ENCODE results near the gene EXD3. TPM values are rescaled to one million over a fixed set of nuclear protein-coding genes. Genes with fewer than 3 reads are reported as not detected.
A peak's percentile ranks its signal among the peaks of the same experiment; 100 is the strongest.

Gene EXD3
- total RNA-seq, 4 donors from 2014 or later = 11.8 to 49.0 (median 31.5) TPM

DNA sequence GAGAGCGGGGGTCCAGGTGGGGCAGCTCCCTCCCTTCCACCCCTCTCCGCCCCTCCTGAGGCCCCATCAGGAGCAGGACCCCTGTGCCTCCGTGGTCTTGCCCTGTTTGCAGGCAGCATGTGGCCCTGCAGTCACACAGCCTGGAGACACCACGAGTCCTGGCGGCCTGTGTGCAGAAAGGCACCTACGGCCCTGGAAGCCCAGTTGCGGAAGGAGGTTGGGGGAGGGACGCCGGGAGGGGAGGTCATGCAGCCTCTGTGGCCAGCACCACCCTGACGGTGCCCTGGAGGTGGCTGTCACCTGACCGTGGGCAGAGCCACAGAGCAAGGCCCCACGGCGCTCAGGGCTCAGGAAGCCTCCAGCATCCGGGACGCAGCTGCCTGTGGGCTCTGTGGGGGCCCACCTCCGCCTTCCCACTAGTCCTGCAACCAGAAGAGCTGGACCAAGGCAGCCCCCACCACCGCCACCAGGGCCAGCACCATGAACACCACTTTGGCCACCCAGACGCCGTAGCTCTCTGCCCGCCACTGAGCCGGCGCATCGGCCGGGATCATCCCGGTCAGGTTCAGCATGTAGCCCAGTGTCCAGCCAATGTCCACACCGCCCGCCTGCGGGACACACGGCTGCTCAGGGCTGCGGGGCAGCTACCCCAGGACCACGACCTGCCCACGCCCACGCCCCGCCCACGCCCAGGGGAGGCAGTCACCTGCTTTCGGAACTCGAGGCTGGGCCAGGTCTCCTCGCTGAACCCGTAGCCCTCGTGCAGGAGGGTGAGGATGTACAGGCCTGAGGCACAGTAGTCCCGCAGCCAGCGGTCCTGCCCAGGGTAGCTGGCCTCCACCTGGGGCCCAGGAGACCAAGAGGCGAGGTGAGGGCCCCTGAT, 11.8 kb upstream of the EXD3 start:
- no peaks in the 10 kb centered on the region for H3K27me3 ChIP-seq
- TF ChIP-seq POLR2A (IDR thresholded peaks at IDR 0.05) = no peak
- TF ChIP-seq, protein P1, sequence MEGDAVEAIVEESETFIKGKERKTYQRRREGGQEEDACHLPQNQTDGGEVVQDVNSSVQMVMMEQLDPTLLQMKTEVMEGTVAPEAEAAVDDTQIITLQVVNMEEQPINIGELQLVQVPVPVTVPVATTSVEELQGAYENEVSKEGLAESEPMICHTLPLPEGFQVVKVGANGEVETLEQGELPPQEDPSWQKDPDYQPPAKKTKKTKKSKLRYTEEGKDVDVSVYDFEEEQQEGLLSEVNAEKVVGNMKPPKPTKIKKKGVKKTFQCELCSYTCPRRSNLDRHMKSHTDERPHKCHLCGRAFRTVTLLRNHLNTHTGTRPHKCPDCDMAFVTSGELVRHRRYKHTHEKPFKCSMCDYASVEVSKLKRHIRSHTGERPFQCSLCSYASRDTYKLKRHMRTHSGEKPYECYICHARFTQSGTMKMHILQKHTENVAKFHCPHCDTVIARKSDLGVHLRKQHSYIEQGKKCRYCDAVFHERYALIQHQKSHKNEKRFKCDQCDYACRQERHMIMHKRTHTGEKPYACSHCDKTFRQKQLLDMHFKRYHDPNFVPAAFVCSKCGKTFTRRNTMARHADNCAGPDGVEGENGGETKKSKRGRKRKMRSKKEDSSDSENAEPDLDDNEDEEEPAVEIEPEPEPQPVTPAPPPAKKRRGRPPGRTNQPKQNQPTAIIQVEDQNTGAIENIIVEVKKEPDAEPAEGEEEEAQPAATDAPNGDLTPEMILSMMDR (IDR thresholded peaks at IDR 0.05) = no peak
- intact Hi-C loops (cut with DNase I; ENCODE audit: low total_unique reads) = no loop called here
- no peak overlapping the region for H3K27ac ChIP-seq
- no peaks in the 10 kb centered on the region for H3K36me3 ChIP-seq
- peaks cover 0 to 5% of the 10 kb centered on the region in 2 donors for H3K4me1 ChIP-seq
- no peak overlapping the region for H3K4me3 ChIP-seq
- no peaks in the 10 kb centered on the region for H3K9me3 ChIP-seq
- peak in 1 of 2 donors; percentile 21 for DNase-seq

DNA sequence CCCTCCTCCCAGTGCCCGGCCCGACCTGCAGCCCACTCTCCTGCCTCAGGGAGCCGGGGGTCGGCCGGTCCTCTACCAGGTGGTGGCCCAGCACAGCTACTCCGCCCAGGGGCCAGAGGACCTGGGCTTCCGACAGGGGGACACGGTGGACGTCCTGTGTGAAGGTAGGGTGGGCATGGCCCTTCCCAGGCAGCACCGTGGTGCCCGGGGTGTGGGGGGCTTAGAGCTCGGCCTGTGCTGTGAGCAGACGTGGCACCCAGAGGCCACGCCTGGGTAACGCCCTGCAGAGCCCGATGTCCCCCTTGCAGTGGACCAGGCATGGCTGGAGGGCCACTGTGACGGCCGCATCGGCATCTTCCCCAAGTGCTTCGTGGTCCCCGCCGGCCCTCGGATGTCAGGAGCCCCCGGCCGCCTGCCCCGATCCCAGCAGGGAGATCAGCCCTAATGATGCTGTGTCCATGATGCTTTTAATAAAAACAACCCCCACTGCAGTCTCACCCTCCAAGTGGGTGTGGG, 11.0 kb upstream of the EXD3 start:
- no peaks in the 10 kb centered on the region for H3K36me3 ChIP-seq
- H3K27me3 ChIP-seq = no peaks in the 10 kb centered on the region
- intact Hi-C loops (cut with DNase I; ENCODE audit: low total_unique reads) = no loop called here
- H3K27ac ChIP-seq = no peak overlapping the region
- DNase-seq = no peak
- H3K4me1 ChIP-seq = peaks cover 0 to 5% of the 10 kb centered on the region in 2 donors
- no peak overlapping the region for H3K4me3 ChIP-seq
- no peak for TF ChIP-seq POLR2A (IDR thresholded peaks at IDR 0.05)
- no peaks in the 10 kb centered on the region for H3K9me3 ChIP-seq

DNA sequence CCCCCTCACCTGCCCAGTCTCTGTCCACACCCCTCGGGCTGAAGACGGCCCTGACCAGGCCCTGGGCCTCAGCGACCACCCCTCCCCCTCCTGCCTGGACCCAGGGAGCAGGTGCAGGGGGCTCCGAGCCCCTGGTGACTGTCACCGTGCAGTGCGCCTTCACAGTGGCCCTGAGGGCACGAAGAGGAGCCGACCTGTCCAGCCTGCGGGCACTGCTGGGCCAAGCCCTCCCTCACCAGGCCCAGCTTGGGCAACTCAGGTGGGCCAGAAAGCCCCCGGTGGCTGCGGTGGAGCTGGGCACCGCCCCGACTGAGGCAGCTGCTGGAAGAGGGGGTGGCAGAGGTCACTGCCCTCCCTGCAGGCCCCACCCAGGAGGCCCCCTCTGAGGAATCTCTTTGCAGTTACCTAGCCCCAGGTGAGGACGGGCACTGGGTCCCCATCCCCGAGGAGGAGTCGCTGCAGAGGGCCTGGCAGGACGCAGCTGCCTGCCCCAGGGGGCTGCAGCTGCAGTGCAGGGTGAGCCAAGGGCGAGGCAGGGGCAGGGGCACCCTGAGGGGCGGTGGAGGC, 10.5 kb upstream of the EXD3 start:
- H3K27me3 ChIP-seq = no peaks in the 10 kb centered on the region
- peaks cover 0 to 5% of the 10 kb centered on the region in 2 donors for H3K4me1 ChIP-seq
- no peaks in the 10 kb centered on the region for H3K36me3 ChIP-seq
- DNase-seq = no peak
- H3K9me3 ChIP-seq = no peaks in the 10 kb centered on the region
- intact Hi-C loops (cut with DNase I; ENCODE audit: low total_unique reads) = no loop called here
- H3K27ac ChIP-seq = no peak overlapping the region
- H3K4me3 ChIP-seq = no peak overlapping the region
- TF ChIP-seq, protein P1 (IDR thresholded peaks at IDR 0.05) = no peak
- no peak for TF ChIP-seq POLR2A (IDR thresholded peaks at IDR 0.05)

DNA sequence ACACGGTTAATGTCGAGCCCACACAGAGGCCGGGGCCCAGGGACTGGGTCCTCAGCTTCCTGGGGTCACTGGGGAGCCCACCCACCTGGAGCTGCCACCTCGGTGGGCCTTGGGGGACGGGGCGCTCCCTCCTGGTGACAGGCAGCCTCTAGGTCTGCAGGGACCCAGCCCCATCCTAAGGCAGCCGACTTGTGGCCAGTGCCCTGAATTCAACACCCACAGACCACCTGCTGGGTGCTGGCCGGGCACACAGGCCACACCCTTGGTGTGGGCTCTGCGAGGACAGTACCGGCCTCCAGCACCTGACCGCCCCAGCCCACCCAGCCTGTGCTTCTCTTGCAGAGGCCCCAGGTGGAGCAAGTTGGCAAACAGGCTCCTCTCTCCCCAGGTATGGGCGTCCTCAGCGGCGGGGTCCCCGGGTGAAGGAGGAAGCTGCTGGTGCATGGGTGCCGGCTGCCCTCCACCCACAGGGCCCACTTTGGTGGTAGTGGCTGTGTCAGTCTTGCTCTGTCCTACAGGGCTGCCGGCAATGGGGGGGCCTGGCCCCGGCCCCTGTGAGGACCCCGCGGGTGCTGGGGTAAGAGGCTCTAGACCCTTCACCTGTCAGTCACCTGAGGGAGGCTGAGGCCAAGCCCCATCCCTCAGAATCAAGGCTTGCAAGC, 9.9 kb upstream of the EXD3 start:
- no peak overlapping the region for H3K27ac ChIP-seq
- intact Hi-C loops (cut with DNase I; ENCODE audit: low total_unique reads) = no loop called here
- H3K36me3 ChIP-seq = no peaks in the 10 kb centered on the region
- H3K4me1 ChIP-seq = peaks cover 0 to 5% of the 10 kb centered on the region in 2 donors
- no peaks in the 10 kb centered on the region for H3K9me3 ChIP-seq
- no peak for DNase-seq
- no peak for TF ChIP-seq POLR2A (IDR thresholded peaks at IDR 0.05)
- TF ChIP-seq, protein P1 (IDR thresholded peaks at IDR 0.05) = no peak
- no peaks in the 10 kb centered on the region for H3K27me3 ChIP-seq
- no peak overlapping the region for H3K4me3 ChIP-seq

DNA sequence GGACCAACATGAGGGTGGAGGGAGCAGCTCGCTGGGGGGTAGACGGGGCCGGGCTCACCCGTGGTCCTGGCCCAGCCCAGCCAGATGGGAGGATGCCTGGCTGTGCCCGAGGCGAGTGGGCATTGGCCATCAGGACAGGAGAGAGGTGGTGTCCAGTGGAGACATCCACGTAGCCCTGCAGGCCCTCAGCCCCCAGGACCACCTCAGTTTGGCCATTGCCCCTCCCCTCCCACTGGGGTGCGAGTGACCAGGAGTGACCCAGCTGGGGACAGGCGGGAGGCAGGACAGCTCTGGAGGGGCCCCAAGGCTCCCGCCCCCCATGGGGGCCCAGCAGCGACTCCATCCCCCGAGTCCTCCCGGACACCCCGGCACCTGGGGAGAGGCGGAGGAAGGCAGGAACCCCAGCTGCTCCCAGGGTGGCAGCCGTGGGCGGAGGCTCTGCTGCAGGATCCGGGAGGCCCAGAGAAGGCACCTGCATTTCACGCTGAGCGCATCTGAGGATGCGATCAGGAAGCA, 8.5 kb upstream of the EXD3 start:
- Histone ChIP-seq H3K4me3 (no peak overlapping the region), H3K4me1 (peaks cover 0 to 5% of the 10 kb centered on the region in 2 donors), H3K36me3 (no peaks in the 10 kb centered on the region), H3K27ac (no peak overlapping the region), H3K9me3 (no peaks in the 10 kb centered on the region), H3K27me3 (no peaks in the 10 kb centered on the region)
- intact Hi-C loops (cut with DNase I; ENCODE audit: low total_unique reads) = no loop called here
- DNase-seq = no peak
- TF ChIP-seq POLR2A (IDR thresholded peaks at IDR 0.05) = no peak
- TF ChIP-seq, protein P1 (IDR thresholded peaks at IDR 0.05) = no peak
